Activated CD8-positive, alpha-beta memory T cell treated with anti-CD3 and anti-CD28 coated beads for 24 hours (primary cell): ENCODE measurements around the gene DGKB.

Experiments used
- DNase-seq: peaks from one replicate; pipeline ENCODE4 v3.0.0-alpha.2; 2020

DGKB gene

DNA sequence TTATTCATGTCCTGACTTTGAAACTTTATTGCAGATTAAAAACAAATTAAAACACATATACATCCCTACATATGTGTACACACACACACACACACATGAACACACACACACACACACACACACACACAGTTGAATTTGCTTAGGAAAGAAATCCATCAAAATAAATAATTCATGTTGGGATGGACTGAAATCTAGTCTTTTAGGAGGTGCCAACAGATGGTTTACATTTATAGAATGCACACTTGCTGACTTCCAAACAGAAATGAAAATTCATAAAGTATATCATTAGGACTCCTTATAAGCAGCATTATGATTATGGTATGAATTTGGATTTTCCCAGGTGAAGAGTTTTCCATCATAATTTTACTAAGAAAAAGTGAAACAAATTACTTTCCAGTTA is 642.5 kb downstream of the DGKB start:
- DNase-seq: no peak

GRCh38 chr7:14258861-14259260 is 643.7 kb downstream of the DGKB start:
- no peak for DNase-seq

DNA sequence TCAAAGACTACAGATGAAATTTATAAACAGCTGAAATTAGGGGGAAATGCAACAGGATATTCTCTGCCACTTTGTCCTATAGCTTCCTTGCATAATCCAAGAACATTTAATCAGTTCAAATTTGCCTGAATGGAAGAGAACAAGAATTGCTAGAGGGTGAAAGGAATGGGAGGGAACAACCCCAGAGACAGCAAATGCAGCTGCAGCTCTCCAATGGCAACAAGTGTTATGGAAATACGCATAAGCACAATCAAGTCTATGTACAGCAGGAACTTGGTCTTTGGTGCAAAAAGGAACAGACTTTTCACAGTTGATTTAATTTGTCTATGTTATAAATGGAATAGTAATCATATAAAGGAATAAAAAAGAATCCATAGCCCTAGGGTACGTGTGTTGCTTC is 644.1 kb downstream of the DGKB start:
- no peak for DNase-seq

GRCh38 chr7:14252458-14252857 is 650.1 kb downstream of the DGKB start:
- no peak for DNase-seq

GRCh38 chr7:14242175-14242574 is 660.4 kb downstream of the DGKB start:
- DNase-seq: no peak

- no peak for DNase-seq
Observed at GRCh38 chr7:14236834-14237233, 665.7 kb downstream of the DGKB start.

GRCh38 chr7:14235056-14235455 is 667.5 kb downstream of the DGKB start:
- DNase-seq: no peak

DNA sequence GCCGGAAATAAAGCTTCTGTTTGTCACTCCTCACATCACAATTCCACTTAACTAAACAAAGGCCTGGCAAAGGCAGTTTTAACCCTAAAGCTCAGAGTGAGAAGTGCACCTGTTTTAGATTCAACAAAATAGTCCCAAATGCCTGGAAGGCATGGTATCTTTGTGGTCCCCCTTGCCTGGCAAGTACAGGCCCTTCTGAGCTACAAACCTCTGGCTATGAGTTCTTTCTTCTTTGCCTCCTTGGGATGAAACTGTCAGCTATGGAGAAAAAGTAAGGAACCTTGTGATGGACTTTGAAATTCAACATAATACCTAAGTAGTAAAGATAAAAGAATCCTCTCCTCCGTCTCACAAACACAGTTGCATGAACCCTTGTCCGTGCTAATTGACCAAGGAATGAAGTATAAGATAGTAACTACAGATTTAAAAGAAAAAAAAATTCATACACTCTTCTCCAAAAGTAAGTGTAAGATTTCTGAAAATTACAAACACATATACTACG is 668.6 kb downstream of the DGKB start:
- no peak for DNase-seq

- no peak for DNase-seq
Observed at GRCh38 chr7:14233076-14233867, 669.3 kb downstream of the DGKB start.

GRCh38 chr7:14229047-14229446 is 673.5 kb downstream of the DGKB start:
- DNase-seq: no peak

- no peak for DNase-seq
Observed at GRCh38 chr7:14228341-14228740, 674.2 kb downstream of the DGKB start.

DNA sequence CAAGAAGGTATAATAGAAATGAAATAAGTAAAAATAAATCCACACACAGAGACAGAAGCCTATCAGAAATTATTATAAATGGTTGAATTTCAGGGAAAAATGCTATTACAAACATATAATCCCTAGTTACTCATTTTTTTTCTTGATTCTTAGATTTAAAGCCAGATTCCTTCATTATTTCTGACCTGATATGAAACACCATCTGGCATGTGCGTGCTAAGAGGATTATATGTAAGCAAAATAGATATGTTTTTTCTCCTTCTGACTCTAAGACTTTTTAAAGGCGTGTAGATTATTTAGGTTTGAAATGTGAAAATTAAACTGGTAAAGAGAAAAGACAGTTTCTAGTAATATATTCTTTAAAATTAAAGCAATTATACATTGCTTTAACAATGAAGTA is 676.4 kb downstream of the DGKB start:
- no peak for DNase-seq

GRCh38 chr7:14219125-14219524 is 683.4 kb downstream of the DGKB start:
- DNase-seq: no peak

DNA sequence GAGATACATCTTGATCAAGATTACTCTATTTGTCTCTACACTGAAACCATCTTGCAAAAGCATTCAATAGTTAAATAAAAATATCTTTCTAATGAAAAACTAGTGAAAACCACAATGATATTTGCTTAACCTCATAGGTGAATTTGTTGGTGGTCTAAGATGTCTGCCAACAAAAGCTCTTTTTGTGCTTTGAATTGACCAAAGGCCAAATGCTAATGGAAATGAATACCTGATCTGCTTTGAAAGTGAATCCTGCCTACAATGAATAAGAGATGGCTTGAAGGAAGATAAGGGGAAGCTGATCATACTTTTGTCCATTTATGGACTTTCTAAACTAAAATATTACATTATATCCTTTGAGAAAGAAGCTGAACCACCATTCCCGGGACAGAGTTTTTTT is 684.2 kb downstream of the DGKB start:
- DNase-seq: no peak

- DNase-seq: no peak
Observed at GRCh38 chr7:14209896-14210484, 692.6 kb downstream of the DGKB start.

DNA sequence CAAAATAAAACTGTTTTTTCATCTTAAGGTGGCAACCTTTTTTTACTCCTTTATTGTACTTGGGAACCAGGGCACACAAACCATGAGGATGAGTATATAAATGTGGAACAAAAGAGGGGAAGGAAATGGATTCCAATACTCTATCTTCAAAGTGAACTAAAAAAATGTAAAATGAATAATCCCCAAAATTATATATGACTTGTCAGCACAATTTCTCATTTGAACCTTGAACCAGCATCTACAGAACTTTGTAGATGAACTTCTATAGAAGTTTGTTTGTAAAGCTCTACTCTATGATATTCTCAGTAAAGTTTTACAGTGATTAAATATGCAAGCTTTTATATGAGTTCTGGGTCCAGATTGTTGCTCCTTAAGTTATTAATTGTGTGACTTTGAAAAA is 694.8 kb downstream of the DGKB start:
- no peak for DNase-seq

- no peak for DNase-seq
Observed at GRCh38 chr7:14207138-14207537, 695.4 kb downstream of the DGKB start.

DNA sequence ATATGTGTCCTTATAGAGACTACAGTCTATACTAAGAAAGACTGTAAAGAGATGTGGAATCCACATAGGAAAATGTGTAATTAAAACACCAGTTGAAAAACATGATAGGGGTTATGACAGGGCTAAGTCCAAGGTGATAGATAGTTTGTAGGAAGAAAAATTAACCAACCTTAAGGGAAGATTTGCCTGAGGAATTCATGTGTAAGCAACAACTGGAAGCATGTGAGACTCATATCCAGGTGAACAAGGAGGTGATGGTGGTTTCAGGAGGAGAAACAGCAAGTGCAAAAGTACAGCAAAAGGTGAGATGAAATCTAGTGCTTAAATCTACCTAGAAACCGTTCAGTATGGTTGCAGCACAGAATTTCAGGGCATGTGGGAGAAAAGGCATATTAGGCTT is 696.4 kb downstream of the DGKB start:
- DNase-seq: no peak

DNA sequence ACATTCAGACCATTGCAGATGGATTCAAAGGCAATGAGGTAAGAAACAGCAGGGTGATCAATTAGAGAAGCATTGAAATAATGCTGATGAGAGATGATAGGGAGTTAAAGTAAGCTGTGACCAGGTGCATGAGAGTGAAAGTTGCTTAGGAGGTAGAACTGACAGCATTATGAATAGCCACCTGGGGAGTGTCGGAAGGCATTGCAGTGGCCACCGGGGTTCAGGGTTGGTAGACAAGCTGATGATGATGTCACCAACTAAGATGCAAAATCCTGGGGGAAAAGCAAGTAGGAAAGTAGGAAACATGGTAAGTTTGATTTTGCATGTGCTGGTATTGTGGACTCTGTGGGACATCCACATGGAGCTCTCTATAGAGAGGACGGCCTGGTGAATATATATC is 701.2 kb downstream of the DGKB start:
- no peak for DNase-seq

GRCh38 chr7:14199336-14199735 is 703.2 kb downstream of the DGKB start:
- no peak for DNase-seq

- DNase-seq: no peak
Observed at GRCh38 chr7:14197280-14197679, 705.3 kb downstream of the DGKB start.

DNA sequence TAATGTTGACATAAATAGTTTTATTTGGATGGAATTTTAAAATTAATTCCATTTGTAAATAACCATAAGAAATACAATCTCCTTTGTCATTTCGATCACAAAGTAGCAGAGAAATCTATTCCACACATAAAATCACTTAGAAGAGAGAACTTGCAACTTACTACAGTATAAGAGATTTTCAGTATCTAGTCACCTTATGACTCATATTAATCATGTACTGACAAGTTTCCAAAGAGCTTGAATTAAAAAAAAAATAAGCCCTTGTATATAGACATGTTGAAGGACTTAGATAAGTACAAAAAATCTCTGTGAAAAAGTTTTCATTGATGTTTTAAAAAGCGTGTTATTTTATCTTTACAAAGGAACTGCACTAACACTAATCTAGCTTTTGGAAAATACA is 706.0 kb downstream of the DGKB start:
- no peak for DNase-seq

GRCh38 chr7:14195871-14196270 is 706.7 kb downstream of the DGKB start:
- no peak for DNase-seq

- no peak for DNase-seq
Observed at GRCh38 chr7:14195079-14195478, 707.5 kb downstream of the DGKB start.

- DNase-seq: no peak
Observed at GRCh38 chr7:14191686-14192098, 710.9 kb downstream of the DGKB start.
